Measurements from ENCODE around the gene IRAK4.

IRAK4 gene

DNA sequence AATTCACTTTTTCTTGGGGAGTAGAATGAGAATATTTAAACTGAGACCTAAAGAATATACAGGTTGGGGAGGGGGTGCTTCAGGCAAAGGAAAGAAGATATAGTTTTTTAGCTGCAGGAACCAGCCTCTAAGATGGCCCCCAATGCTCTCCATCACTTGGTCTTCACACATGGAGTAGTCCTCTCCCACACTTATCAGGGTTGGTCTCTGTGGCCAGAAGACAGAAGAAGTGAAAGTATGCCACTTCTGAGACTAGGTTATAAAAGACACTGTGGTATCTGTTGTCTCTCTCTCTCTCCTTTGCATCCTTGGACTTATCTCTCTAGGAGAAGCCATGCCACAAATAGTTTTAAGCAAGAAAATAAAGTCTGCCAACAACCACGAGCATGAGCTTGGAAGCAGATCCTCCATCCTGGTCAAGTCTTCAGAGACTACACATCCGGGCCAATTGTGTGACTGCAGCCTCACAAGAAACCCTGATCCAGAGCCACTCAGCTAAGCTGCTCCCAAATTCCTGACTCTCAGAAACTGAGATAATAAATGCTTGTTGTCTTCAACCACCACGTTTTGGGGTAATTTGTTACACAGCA, 18.1 kb upstream of the IRAK4 start:
- no peak overlapping the region for H3K4me3 ChIP-seq (ENCODE audit: low read depth in 1 of 2, low read length in 2 of 2)
- ATAC-seq (ENCODE audit: insufficient read depth, low read depth), result peak; percentile 35; the same call in 1 of the 3 replicates
- peaks cover 53% of the 10 kb centered on the region for H3K36me3 ChIP-seq (ENCODE audit: insufficient read depth, low read length)
- H3K27me3 ChIP-seq (ENCODE audit: insufficient read depth, low read length, poor library complexity), result no peaks in the 10 kb centered on the region
- no peaks in the 10 kb centered on the region for H3K79me2 ChIP-seq (ENCODE audit: insufficient read depth, low read length)
- no peak overlapping the region for H3K4me2 ChIP-seq (ENCODE audit: insufficient read depth, low read length)
- no peaks in the 10 kb centered on the region for H3K4me1 ChIP-seq (ENCODE audit: insufficient read depth, low read length)
- DNase-seq, result no peak
- no peak overlapping the region for H2AFZ ChIP-seq (ENCODE audit: low read depth, low read length)
- no peaks in the 10 kb centered on the region for H3K9me3 ChIP-seq (ENCODE audit: insufficient read depth, low read length, severe bottlenecking)
- H3K27ac ChIP-seq (ENCODE audit: low read length), result no peak overlapping the region
- TF ChIP-seq EZH2 (IDR thresholded peaks at IDR 0.05; ENCODE audit: borderline replicate concordance, low read depth, low read length, severe bottlenecking), result no peak
- TF ChIP-seq CTCF (IDR thresholded peaks at IDR 0.05; ENCODE audit: borderline replicate concordance, extremely low read depth, low read length, poor library complexity, severe bottlenecking), result no peak
- no peak overlapping the region for H3K9ac ChIP-seq (ENCODE audit: low read depth, low read length)
- no peaks in the 10 kb centered on the region for H4K20me1 ChIP-seq (ENCODE audit: insufficient read depth, low read length)

GRCh38 chr12:43742106-43742505, 16.6 kb upstream of the IRAK4 start:
- Histone ChIP-seq H4K20me1 (ENCODE audit: insufficient read depth, low read length) (no peaks in the 10 kb centered on the region), H3K9me3 (ENCODE audit: insufficient read depth, low read length, severe bottlenecking) (no peaks in the 10 kb centered on the region), H3K27me3 (ENCODE audit: insufficient read depth, low read length, poor library complexity) (no peaks in the 10 kb centered on the region), H3K4me3 (ENCODE audit: low read depth in 1 of 2, low read length in 2 of 2) (no peak overlapping the region), H3K4me2 (ENCODE audit: insufficient read depth, low read length) (no peak overlapping the region), H3K27ac (ENCODE audit: low read length) (no peak overlapping the region), H3K9ac (ENCODE audit: low read depth, low read length) (no peak overlapping the region), H3K4me1 (ENCODE audit: insufficient read depth, low read length) (no peaks in the 10 kb centered on the region), H3K79me2 (ENCODE audit: insufficient read depth, low read length) (no peaks in the 10 kb centered on the region), H2AFZ (ENCODE audit: low read depth, low read length) (no peak overlapping the region), H3K36me3 (ENCODE audit: insufficient read depth, low read length) (peaks cover 38% of the 10 kb centered on the region)
- DNase-seq, result no peak
- TF ChIP-seq EZH2 (IDR thresholded peaks at IDR 0.05; ENCODE audit: borderline replicate concordance, low read depth, low read length, severe bottlenecking) (no peak), CTCF (IDR thresholded peaks at IDR 0.05; ENCODE audit: borderline replicate concordance, extremely low read depth, low read length, poor library complexity, severe bottlenecking) (no peak)
- ATAC-seq (ENCODE audit: insufficient read depth, low read depth), result no peak

- Histone ChIP-seq H3K4me2 (ENCODE audit: insufficient read depth, low read length) (no peak overlapping the region), H3K4me3 (ENCODE audit: low read depth in 1 of 2, low read length in 2 of 2) (no peak overlapping the region), H3K27me3 (ENCODE audit: insufficient read depth, low read length, poor library complexity) (no peaks in the 10 kb centered on the region), H3K9me3 (ENCODE audit: insufficient read depth, low read length, severe bottlenecking) (no peaks in the 10 kb centered on the region), H3K27ac (ENCODE audit: low read length) (no peak overlapping the region), H3K9ac (ENCODE audit: low read depth, low read length) (no peak overlapping the region), H3K79me2 (ENCODE audit: insufficient read depth, low read length) (no peaks in the 10 kb centered on the region), H4K20me1 (ENCODE audit: insufficient read depth, low read length) (no peaks in the 10 kb centered on the region), H2AFZ (ENCODE audit: low read depth, low read length) (no peak overlapping the region), H3K4me1 (ENCODE audit: insufficient read depth, low read length) (no peaks in the 10 kb centered on the region), H3K36me3 (ENCODE audit: insufficient read depth, low read length) (peaks cover 34% of the 10 kb centered on the region)
- no peak for ATAC-seq (ENCODE audit: insufficient read depth, low read depth)
- TF ChIP-seq CTCF (IDR thresholded peaks at IDR 0.05; ENCODE audit: borderline replicate concordance, extremely low read depth, low read length, poor library complexity, severe bottlenecking) (no peak), EZH2 (IDR thresholded peaks at IDR 0.05; ENCODE audit: borderline replicate concordance, low read depth, low read length, severe bottlenecking) (no peak)
- DNase-seq, result no peak
Observed at GRCh38 chr12:43744826-43745225, 13.9 kb upstream of the IRAK4 start.

Data from DND-41 (cell line).